IPS DF 19.7 (cell line): ENCODE data around the gene EXOC4.

ENCODE experiments used
- DNase-seq: peaks from one replicate; pipeline ENCODE4 v3.0.0-alpha.2; 2013; ENCODE audit warnings: low read depth, low spot score

Gene EXOC4

DNA sequence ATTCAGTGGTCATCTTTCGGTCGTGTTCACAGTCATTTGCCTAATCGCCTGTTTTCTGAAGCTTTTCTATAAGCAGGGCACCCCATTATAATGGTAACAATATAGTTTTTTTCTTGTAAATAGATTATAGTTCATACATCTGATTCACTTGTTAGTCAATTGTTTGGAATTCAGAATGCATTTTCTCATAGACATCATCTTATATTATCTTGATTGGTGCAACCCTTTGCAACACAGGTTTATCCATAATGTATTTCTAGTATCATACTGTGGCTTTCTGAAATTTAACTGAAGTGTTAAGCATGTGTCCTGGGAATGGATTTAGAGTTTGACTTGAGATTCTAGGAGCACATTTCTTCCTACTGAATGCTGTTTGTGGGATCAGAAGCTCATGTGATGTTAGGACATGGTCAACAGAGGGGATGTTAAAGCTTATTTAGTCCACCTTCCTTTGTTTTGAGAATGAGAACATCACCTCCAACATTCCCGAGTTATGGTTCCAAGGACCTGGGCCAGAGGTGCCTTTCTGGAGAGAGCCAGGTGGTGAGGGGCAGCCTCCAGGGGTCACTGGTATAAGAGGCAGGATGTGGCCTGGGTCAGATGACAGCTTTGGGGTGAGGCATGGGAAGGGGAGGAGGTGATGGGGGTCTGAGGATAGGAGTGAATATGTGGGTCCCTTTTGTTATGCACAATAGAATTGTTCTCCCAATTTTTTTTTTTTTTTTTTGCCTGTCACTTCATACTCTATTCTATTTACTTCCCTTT is 415.6 kb downstream of the EXOC4 start:
- no peak for DNase-seq

DNA sequence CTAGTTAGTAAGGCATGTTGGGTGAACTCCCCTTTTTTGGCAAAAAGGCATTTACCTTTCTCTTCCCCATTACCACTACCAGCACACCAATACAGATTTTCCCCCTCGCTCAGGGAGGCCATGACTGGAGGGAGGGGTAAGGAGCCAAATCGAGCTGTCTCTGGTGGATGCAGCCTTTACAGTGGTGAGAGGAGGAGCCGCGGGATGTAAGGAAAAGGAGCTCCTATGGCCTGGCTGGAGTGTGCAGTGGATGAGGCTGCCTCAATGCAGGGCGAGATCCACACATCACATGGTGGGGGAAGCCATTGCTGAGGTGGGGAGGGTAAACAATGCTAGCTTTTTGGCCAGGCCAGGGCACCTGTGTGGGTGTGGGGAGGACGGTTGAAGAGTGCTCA is 416.2 kb downstream of the EXOC4 start:
- DNase-seq = no peak

DNA sequence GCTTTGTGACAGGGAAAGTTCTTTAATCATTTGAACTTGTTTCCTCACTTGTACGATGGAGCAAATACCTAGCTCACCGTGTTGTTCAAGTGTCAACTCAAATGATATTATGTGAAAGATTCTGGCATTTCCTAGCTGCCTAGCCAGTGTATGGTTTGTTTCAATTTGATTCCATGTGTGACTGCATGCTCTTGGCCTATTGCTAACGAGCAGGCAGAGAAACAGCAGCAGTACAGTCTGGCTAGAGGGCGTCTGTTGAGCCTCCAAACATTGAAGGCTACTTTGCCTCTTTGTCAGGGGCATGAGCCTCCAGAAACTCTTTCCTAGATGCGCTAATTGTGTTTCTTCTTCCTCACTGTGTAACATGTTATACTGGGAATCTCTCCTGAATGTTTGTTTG is 417.4 kb downstream of the EXOC4 start:
- DNase-seq = no peak

DNA sequence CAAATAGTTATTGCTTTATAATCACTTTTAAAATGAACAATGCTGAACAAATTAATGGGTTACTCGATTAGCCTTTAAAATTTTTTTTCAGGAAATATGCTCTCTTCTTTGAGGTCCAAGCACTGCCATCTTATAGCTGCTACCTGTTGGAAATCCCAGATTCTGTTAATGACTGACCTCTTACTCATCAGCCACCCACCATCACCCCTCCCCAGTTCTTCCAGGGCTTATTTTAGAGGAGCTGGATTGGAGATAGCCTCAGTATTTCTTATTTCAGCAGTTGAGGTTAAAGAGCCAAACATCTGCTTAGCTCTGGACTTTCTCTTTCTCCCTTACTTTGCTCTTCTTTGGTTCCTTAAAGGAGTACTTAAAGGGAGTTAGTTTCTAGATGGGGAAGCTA is 420.0 kb downstream of the EXOC4 start:
- no peak for DNase-seq

DNA sequence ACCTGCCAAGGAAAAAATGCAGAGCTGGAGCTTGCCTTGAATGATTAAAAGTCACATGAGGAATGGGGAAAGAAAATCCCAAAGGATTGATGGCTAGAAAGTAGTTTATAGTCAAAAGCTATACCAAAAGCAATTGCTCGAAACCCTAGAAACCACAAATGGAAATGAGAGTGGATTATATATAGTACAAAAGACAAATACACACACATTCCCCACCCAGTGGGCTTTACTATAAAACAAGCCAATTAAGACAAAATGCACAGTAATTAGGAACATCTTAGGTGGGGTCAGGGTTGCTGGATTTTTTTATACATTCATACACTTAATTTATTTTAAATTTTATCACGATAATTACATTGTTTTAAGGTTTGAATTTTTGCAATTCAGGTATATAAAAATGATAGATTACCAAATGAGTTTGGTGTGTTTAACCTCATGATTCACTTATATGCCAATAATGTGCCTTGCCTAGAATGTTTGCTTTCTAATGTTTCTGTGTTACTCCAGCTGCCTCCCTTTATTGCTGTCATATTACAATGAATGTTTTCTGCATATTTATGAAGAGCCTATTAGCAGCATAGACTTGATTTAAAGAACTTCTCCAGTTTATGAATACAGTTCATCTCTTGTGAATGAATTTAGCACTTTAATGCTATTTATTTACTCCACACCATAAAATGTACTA is 421.3 kb downstream of the EXOC4 start:
- no peak for DNase-seq

DNA sequence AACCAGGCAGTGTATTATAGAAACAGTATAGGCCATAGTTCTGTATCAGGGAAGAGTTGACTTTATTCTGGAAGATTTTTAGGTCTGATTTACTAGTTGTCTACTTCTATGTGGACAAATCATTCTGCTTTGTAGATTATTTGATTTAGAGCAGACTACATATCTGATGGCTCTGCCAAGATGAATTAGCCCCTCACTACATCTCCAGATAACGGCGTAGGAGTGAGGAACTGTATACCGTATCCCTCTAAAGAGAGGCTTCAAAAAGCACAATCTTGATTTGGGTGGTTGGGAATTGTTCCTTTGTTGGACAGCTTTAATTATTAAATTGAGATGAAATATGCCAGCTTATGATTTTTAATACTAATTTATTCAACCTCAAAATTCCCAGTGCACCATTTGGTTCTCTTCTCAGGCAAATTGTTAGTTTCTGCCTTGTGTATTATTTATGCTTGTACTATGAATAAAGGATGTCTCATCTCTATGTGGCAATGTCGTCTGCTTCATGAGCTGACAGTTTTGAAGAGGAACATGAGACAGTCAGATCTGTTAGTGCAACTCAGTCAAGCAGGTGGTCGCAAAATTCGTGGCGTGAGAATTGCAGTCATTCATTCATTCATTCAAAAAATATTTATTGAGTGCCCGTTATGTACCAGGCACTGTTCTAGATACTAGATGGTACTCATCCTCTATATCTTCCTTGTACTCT is 422.8 kb downstream of the EXOC4 start:
- DNase-seq = no peak

DNA sequence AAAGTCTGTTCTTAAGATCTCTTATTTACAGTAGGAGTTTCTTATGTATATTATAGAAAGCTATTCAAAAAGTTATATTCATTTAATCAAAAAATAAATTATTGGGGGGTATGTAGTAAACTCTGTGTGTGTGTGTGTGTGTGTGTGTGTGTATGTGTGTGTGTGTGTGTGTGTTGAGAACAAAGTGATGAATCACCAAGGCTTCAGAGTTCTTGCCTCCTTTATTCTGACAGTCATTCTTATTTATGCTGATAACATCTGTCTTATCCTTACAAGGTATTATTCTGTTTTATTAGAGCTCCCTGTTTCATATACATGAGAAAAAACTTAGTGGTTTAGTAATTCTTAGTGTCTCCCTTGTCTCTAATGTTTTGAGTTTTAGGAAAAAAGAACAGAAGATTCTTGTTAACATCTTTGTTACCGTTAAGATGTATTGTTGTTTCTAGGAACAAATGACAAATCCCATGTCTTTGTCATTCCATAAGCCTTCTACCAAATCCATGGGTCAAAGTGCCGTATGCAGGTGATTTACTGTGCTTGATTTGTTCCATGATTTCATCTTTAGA is 424.0 kb downstream of the EXOC4 start:
- no peak for DNase-seq

DNA sequence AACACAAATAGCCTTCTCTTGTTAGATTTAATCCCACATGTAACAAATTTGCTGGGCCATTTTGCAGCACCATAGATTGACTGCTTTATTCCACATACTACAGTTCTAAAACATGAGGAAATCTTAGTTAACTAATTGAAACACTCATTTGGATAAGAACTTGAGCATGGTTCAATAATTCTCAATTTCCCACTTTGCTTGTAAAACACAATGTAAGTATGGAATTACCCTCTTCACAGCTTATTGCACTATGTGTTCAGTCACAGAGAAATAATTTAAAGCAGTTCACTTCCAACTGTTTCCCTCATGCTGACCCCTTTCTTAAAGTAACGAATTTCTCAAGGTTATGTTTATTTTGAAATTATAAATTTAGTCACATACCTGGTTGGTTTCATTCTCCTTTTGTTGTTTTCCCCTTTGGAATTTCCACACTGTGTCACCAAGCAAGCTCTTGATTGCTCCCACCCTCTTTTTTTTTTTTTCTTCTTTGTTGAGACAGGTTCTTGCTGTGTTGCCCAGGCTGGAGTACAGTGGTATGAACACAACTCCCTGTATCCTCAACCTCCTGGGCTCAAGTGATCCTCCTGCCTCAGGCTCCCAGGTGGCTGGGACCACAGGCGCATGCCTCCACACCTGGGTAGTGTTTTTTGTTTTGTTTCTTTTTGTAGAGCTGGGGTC is 425.4 kb downstream of the EXOC4 start:
- DNase-seq = no peak

DNA sequence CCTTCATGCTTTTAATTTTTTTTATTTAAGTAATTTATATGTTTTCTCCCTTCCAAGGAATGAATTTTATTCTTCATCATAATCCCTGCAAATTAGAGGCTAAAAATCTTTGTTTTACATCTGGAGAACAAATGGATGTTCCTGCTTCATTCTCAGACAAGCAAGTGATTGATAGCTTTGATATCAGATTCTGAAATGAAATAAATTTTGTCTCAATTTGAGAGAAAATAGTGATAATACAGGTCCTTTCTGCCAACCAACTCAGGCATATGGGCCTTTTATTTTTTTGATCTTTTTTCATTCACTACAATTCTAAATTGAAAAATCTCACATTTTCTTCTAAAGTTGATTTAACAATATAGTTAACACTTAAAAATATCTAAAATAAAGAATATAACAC is 427.1 kb downstream of the EXOC4 start:
- no peak for DNase-seq

DNA sequence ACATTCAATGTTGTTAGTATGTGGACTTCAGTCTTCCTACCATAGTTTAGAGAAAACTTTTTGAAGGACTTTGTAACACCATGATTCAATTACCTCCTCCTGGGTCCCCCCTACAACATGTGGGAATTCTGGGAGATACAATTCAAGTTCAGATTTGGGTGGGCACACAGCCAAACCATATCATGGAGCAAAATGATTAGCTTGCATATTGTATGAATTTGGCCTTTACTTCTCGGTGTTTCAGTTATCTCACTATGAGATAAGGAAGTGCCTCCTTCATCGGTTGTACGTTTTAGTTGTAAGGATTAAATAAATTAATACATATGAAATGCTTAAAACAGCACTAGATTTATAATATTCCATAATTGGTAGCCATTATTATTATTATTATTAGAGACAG is 428.7 kb downstream of the EXOC4 start:
- DNase-seq = no peak

DNA sequence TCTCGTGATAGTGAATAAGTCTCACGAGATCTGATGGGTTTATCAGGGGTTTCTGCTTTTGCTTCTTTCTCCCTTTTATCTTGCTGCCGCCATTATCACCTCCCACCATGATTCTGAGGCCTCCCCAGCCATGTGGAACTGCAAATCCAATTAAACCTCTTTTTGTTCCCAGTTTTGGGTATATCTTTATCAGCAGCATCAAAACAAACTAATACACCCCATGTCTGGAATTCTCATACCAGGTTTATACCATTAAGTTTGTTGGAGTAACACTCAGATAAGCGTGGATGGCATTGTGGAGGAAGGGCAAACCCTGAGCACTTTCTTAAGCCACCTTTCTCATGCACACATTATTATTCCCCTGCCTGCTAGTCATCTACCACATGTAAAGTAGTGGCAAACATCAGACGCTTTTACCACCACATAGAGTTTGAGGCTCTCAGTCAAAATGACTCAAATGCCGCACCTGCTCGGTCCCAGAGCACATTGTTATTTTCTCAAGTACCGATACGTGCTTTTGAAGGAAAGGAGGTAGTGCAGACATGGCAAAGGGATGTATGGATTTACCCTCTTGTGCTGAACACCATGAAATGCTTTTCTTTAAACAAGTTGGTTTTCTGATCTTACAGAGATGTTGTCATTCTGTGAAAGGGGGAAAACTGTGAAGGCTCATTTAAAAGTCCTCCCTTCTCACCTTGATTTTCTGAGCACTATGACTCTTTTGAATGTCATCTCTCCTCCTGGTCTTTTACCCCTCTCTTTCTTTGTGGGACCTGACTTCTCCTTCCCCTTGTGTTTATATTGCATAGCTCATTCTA is 429.7 kb downstream of the EXOC4 start:
- DNase-seq = no peak

DNA sequence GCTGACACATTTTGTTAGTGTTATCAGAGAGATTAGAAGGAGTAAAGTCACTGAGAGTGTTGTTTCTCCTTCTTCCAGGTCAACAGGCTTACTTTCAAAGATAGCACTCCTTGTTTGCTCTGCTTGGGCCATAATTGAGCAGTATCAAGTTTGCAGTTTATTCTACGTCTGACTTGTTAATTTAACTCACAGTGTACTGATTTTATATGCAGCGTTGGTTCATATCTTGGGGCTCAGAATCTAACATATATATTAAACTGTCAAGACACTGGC is 430.2 kb downstream of the EXOC4 start:
- DNase-seq = no peak

DNA sequence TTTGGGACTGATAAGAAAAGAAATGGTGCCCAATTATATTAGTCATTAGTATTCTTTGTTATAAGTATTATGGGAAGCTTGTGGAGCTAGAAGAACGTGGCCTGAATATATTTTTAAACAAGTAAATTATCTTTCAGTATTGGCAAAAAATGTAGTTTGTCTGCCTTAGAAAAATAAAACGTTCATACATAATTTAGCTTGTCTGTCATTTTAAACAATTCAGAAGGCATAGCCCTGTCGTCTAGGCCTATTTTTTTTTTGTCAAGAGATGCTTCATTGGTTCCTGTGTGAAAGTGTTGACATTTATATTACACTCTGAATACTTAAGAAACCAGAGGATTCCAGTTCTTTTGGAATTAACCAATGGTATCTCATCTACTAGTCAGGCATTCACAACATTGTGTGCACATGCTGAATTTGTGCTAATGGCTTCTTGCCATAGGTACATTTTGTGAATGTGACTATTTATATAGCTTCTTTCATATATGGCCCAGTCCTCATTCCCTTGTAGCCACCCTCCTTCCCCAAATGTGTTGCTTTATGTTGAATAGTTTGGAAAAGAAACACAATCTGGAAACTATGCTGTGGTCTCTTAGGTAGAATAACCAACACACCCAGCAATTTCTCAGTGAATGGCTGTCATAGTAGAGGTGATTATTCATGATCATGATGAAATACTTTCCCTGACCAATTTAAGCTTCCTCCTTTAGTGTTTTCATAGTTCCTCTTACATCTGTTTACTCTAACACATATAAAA is 435.8 kb downstream of the EXOC4 start:
- DNase-seq = no peak

DNA sequence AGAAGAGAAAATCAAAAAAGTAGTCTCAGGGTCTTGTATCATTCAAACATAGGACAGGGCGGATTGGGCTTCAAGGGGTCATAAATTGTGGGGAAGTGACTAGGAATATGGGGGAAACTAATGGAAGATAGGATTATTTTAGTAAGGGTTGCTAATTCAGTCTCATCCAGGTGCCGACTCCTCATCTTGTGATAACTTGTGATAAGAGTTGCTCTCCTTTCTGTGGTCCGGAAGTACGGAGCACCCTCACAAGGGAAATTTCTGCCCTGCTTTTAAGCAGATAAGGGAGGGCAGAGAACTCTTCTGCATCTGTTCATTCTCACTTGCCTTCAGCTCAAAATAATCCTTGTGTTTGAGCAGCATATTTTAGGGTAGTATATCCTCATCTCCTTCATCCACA is 437.9 kb downstream of the EXOC4 start:
- DNase-seq = no peak

DNA sequence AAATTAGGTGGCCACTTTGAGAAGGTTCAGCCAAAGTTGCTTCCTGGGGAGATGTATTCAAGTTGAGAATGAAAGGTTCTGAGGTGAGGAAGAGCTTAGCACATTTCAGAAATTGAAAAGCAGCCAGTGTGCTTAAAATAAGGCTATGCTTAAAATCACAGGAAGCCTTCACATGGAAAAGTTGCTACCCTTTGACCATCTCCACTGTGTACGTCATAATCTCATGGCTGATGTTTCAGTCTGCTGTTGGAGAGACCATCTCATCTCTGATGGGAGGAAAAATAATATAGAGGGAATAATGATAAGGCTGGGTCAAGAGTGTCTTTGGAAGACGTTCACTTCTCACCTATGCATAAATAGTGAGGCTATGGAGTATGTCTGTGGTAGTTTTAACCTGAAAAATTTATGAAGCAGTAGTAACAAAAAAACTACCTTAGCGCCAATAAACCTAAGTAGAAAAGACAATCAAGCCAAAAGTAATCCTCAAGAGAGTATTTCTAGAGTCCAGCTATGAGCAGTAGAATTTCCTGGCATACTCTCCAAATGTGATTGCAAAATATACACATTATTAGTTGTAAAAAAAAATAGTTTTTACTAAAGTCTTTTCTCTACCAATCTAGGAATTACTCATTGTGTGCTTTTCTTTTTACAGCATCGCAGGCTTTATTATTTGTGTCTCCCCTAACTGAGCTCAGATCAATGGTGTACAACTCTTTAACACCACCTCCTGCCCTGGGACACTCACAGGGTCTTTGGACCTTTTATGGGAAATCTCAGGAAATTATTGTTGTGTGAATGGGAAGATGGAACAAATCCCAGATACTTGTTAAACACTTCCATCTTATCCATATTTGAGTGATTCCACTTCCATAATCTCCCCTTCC is 439.1 kb downstream of the EXOC4 start:
- no peak for DNase-seq

DNA sequence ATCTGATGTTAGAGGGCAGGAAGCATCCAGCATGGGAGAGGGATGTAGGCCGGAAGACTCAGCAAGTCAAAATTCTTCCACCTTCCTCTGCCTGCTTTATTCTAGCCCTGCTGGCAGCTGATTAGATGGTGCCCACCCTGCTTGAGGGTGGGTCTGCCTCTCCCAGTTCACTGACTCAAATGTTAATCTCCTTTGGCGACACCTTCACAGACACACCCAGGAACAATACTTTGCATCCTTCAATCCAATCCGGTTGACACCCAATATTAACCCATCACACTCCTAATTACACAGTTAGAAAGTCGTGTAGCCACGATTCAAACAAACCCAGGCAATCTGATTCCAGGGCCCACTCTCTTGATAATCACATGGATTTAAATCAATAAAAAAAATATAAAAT is 440.4 kb downstream of the EXOC4 start:
- DNase-seq = no peak

DNA sequence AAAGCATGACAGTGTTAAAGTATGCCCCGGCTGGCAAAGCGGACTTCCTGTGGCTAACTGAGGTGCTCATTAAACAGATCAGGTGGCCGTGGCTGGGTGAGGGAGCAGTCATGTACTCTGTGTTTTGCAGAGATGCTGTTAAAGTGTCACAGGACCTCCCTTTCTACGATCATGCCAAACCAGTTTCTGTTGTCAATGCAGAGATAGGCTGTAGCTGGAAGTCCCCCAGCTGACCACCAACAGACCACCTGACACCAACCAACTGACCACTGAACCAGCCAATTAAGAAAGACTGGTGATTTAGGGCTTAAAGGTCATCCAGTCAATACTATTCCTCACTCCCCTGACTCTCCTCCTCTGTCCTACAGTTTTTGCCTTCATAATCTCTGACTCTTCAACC is 443.2 kb downstream of the EXOC4 start:
- no peak for DNase-seq

DNA sequence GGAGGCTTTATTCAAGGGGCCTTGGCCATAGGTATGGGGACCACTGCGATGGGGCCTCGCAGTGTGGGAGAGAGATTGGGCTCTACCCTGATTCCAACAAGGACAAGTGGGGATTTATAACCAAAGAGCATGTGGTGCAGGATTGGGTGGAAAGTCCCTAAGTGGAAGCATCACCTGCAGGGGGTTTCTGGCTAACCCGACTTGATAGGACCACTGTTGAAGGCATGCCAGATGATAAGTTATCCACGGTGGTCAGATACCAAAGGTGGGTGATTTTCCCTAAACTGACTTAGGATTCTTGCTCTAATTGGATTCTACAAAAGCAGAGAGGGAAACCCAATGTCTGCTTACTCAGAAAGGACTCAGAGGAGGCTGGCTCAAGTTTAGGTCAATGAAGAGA is 444.7 kb downstream of the EXOC4 start:
- no peak for DNase-seq

DNA sequence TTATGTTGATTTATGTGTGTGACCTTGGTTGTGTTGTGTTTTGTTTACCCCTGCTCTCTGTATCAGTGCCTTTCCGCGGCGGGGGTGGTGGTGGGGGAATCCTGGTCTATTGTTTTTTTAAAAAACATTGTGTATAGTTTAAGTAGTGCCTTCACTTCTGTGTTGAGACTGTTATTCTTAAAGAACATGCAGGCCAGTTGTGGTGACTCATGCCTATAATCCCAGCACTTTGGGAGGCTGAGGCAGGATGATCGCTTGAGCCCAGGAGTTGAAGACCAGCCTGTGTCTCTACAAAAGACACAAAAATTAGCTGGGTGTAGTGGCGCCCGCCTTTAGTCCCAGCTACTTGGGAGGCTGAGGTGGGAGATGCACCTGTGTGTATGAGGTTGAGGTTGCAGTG is 445.2 kb downstream of the EXOC4 start:
- no peak for DNase-seq

DNA sequence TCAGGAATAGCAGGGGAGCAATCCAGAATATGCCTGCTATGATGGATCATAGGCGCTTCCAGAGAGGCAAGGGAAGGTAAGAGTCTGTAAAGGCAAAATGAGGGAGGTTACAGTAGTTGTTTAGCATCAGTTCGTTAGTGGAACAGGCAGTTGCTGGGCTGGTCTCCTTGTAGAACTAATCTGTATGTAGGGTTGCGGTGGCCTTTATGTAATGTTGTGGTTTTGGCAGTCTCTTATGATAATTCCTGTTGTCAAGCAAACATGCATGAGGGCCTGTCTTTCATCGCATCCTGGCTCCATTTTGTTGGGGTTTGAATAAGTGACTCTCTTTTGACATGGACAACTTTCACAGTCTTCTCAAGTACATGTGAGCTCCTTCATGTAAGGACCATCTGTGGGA is 446.5 kb downstream of the EXOC4 start:
- no peak for DNase-seq
